HepG2 (cell line): ENCODE results near the gene GNMT. TPM values are rescaled to one million over a fixed set of nuclear protein-coding genes. Genes with fewer than 3 reads are reported as not detected.

Experiments
- ATAC-seq: fragments of 200-7000 bp; cut with Tn5 transposase; 3 replicates; pipeline ENCODE4 v1.9.1; 2020; ENCODE audit warnings: mild to moderate bottlenecking, moderate library complexity
- BruUV-seq: library from RNA; stranded (reverse); fragments of 400-500 nt; replicated peaks from 2 replicates; lab custom pipeline; 2021; lab: Mats Ljungman, UMichigan
- CTCF ChIA-PET: fragments of 300-600 bp; formaldehyde crosslinking; extraction: SDS; loops from one replicate; lab custom pipeline; 2021; ENCODE audit warnings: low total read pairs, inconsistent platforms, low intra/inter-chr PET ratio; lab: Yijun Ruan, JAX
- POLR2A ChIA-PET: fragments of 350-600 bp; sonication (Branson Sonifier 250); formaldehyde crosslinking; loops from one replicate; lab custom pipeline; 2020; ENCODE audit warnings: antibody characterized with exemption, inconsistent platforms; lab: Yijun Ruan, JAX
- DNase-seq: peaks from one replicate; pipeline ENCODE4 v3.0.0-alpha.2; 2015; ENCODE audit warnings: low spot score
- FAIRE-seq: peaks from 3 replicates; lab custom pipeline; 2011; peaks lifted over from hg19 to GRCh38; lab: Jason Lieb, UNC
- H2AFZ ChIP-seq: one replicate; pipeline ENCODE4 v1.6.1; 2011; ENCODE audit warnings: low read length, inconsistent platforms
- H3K27ac ChIP-seq: fragments of 300-600 bp; 3 replicates; pipeline ENCODE4 v1.8.0; 2011; ENCODE audit warnings: mixed run types, mild to moderate bottlenecking, mixed read lengths, low read length, inconsistent platforms; ENCODE audit not compliant: insufficient read depth; ENCODE audit errors: extremely low read length
- H3K27me3 ChIP-seq, 2 experiments: fragments of 200-600 bp in 1 of 2; 2 replicates in 1 of 2; 3 replicates in 1 of 2; pipeline versions ENCODE4 v1.6.0 to v1.8.0; 2011; ENCODE audit warnings: low read length in 2 of 2, mild to moderate bottlenecking in 2 of 2, moderate library complexity in 2 of 2, inconsistent platforms in 1 of 2; ENCODE audit not compliant: insufficient read depth in 2 of 2, control insufficient read depth in 1 of 2
- H3K36me3 ChIP-seq, 2 experiments: fragments of 200-600 bp in 1 of 2; replicated peaks in 1 of 2; 2 replicates in 1 of 2; 3 replicates in 1 of 2; pipeline versions ENCODE4 v1.5.1 to v1.8.0; 2011; ENCODE audit warnings: low read length in 2 of 2, inconsistent platforms in 1 of 2; ENCODE audit not compliant: insufficient read depth in 2 of 2, control insufficient read depth in 1 of 2
- H3K4me1 ChIP-seq: 2 replicates; pipeline ENCODE4 v1.5.1; 2012; ENCODE audit warnings: low read length, inconsistent platforms; ENCODE audit not compliant: insufficient read depth
- H3K4me2 ChIP-seq: 2 replicates; pipeline ENCODE4 v1.6.0; 2011; ENCODE audit warnings: low read depth, low read length, inconsistent platforms
- H3K4me3 ChIP-seq, 3 experiments: fragments of 200-600 bp in 1 of 3; sonication (generic), shearing (Covaris generic) in 1 of 3; replicated peaks in 1 of 3; 2 replicates each; pipeline ENCODE4 v1.5.1; 2011 to 2016; ENCODE audit warnings: low read length in 3 of 3, inconsistent platforms in 2 of 3, low read depth in 2 of 3, mild to moderate bottlenecking in 2 of 3, control low read depth in 1 of 3, mixed read lengths in 1 of 3; ENCODE audit not compliant: insufficient read depth in 1 of 3
- H3K79me2 ChIP-seq: one replicate; pipeline ENCODE4 v1.6.1; 2011; ENCODE audit warnings: low read length, inconsistent platforms; ENCODE audit not compliant: insufficient read depth
- H3K9ac ChIP-seq: 2 replicates; pipeline ENCODE4 v1.6.0; 2011; ENCODE audit warnings: mild to moderate bottlenecking, low read depth, low read length, inconsistent platforms; ENCODE audit not compliant: insufficient read depth
- H3K9me3 ChIP-seq: 2 replicates; pipeline ENCODE4 v1.5.1; 2012; ENCODE audit warnings: mild to moderate bottlenecking, low read length
- H4K20me1 ChIP-seq: 2 replicates; pipeline ENCODE4 v1.6.0; 2011; ENCODE audit warnings: inconsistent platforms, mild to moderate bottlenecking, low read length, moderate library complexity; ENCODE audit not compliant: insufficient read depth
- ARNT2 ChIP-seq: sonication (generic); formaldehyde crosslinking; IDR thresholded peaks from 2 replicates; pipeline ENCODE4 v1.8.0; 2022; ENCODE audit warnings: mild to moderate bottlenecking, low read depth, missing genetic modification reagents, moderate library complexity
- DPF2 ChIP-seq: sonication (generic); formaldehyde crosslinking; IDR thresholded peaks from 2 replicates; pipeline ENCODE4 v1.4.0; 2020; ENCODE audit warnings: mild to moderate bottlenecking, low read depth, missing genetic modification reagents, borderline replicate concordance
- ELF4 ChIP-seq: sonication (generic); formaldehyde crosslinking; IDR thresholded peaks from 2 replicates; pipeline ENCODE4 v1.5.0; 2020; ENCODE audit warnings: missing genetic modification reagents, mild to moderate bottlenecking, moderate library complexity, borderline replicate concordance
- FOXM1 ChIP-seq: sonication (generic); formaldehyde crosslinking; IDR thresholded peaks from 2 replicates; pipeline ENCODE4 v1.5.0; 2020; ENCODE audit warnings: missing genetic modification reagents
- HMG20A ChIP-seq: IDR thresholded peaks from 2 replicates; pipeline ENCODE4 v1.6.1; 2016; ENCODE audit warnings: borderline replicate concordance
- MAFK ChIP-seq, 2 experiments: IDR thresholded peaks in 1 of 2; conservative IDR thresholded peaks in 1 of 2; 2 replicates each; pipeline ENCODE4 v1.6.1; 2011; ENCODE audit warnings: improper control_type of control experiment in 2 of 2, low read length in 2 of 2
- NBN ChIP-seq: fragments of 450-650 bp; conservative IDR thresholded peaks from 2 replicates; pipeline ENCODE4 v1.6.1; 2017
- NCOA5 ChIP-seq: sonication (generic); formaldehyde crosslinking; IDR thresholded peaks from 2 replicates; pipeline ENCODE4 v1.4.0; 2020; ENCODE audit warnings: missing genetic modification reagents
- SP140L ChIP-seq: sonication (generic); formaldehyde crosslinking; IDR thresholded peaks from 2 replicates; pipeline ENCODE4 v1.4.0; 2020; ENCODE audit warnings: missing genetic modification reagents, borderline replicate concordance
- TARDBP ChIP-seq: sonication (generic); formaldehyde crosslinking; IDR thresholded peaks from 2 replicates; pipeline ENCODE4 v1.8.0; 2022; ENCODE audit warnings: mild to moderate bottlenecking, missing genetic modification reagents
- THYN1 ChIP-seq: sonication (generic); formaldehyde crosslinking; IDR thresholded peaks from 2 replicates; pipeline ENCODE4 v1.8.1; 2023; ENCODE audit warnings: low read depth, mild to moderate bottlenecking, moderate library complexity, missing genetic modification reagents, borderline replicate concordance
- ZMYM4 ChIP-seq: sonication (generic); formaldehyde crosslinking; IDR thresholded peaks from 2 replicates; pipeline ENCODE4 v1.8.1; 2023; ENCODE audit warnings: mild to moderate bottlenecking, missing genetic modification reagents
- ZNF253 ChIP-seq: sonication (generic); formaldehyde crosslinking; IDR thresholded peaks from 2 replicates; pipeline ENCODE4 v1.8.0; 2022; ENCODE audit warnings: mild to moderate bottlenecking, missing genetic modification reagents, borderline replicate concordance
- ZNF382 ChIP-seq: sonication (generic); formaldehyde crosslinking; IDR thresholded peaks from 2 replicates; pipeline ENCODE4 v1.5.0; 2020; ENCODE audit warnings: missing genetic modification reagents, mild to moderate bottlenecking, borderline replicate concordance
- ZNF546 ChIP-seq: sonication (generic); formaldehyde crosslinking; conservative IDR thresholded peaks from 2 replicates; pipeline ENCODE4 v1.8.1; 2023; ENCODE audit warnings: mild to moderate bottlenecking, missing genetic modification reagents
- ZNF713 ChIP-seq: sonication (generic); formaldehyde crosslinking; IDR thresholded peaks from 2 replicates; pipeline ENCODE4 v1.4.0; 2020; ENCODE audit warnings: mild to moderate bottlenecking, missing genetic modification reagents
- WGBS: methylation state at CpG from one replicate; pipeline ENCODE4 v1.1.6; 2017; ENCODE audit warnings: low lambda C conversion rate; 5-methylcytosine and 5-hydroxymethylcytosine counted together
- in situ Hi-C: cut with HindIII; loops from 2 replicates; pipeline ENCODE4 v1.10.0; 2017; ENCODE audit warnings: low pct_unique_long_range_greater_than_20kb; ENCODE audit not compliant: extremely low pct_ligation_motif_present
- intact Hi-C: fragments of 100-400 bp; cut with micrococcal nuclease; formaldehyde crosslinking; loops from one replicate; pipeline ENCODE4 v1.10.0; 2022; ENCODE audit not compliant: unreplicated experiment
- polyA plus RNA-seq, 8 experiments: library from polyadenylated mRNA; depleted of rRNA in 3 of 8; stranded (reverse) in 7 of 8; unstranded in 1 of 8; fragments of >200 nt; fragmentation: Illumina TruSeq in 4 of 8; extraction: Trizol in 4 of 8; gene quantifications; 2 replicates each; pipeline versions ENCODE4 v1.2.1 to v1.2.3, GENCODE V29; 2011 to 2016; ENCODE audit warnings: low read depth in 4 of 8, missing spikeins in 1 of 8, mixed read lengths in 1 of 8; ENCODE audit not compliant: insufficient read depth in 1 of 8
- total RNA-seq, 5 experiments: library from RNA; depleted of rRNA; stranded (reverse); fragments of >200 nt; fragmentation: Illumina TruSeq; extraction: Trizol; gene quantifications; 2 replicates each; pipeline ENCODE4 v1.2.3, GENCODE V29; 2016; ENCODE audit warnings: low read depth in 1 of 5
- TF ChIP-seq, protein P1 (sequence below): sonication (generic); formaldehyde crosslinking; IDR thresholded peaks from 2 replicates; pipeline ENCODE4 v1.4.0; 2020; ENCODE audit warnings: missing genetic modification reagents

GNMT gene
- total and polyA plus RNA-seq, 2 of the 13 experiments (the other 11 are each of a cell fraction or from before 2014, with no cell fraction given) = 2.8 to 7.0 TPM

DNA sequence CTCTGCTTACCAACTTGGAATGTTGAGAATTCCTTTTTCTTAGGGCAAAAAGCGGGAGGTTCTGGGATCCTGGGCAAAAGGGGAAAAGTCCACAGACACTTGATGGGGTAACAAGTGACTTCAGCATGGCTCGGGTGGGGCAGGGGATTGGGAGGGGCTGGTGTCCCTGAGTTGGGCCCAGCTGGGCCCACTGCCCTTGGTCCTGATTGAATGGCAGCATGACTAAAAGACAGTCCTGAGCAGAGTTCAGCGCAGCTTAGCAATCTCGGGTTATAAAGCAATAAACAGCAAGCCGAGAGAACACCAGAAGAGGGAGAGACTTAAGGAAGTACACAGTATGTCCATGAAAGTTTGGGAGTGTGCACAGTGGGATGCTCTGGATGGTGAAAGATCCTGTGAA, 29.4 kb downstream of the GNMT start:
- no peak for DNase-seq
- no TSS peak for BruUV-seq
- Histone ChIP-seq H3K4me1 (peaks cover 27% of the 10 kb centered on the region), H4K20me1 (no peaks in the 10 kb centered on the region)
- TF ChIP-seq MAFK (conservative IDR thresholded peaks at IDR 0.05 in 1 of 2, IDR thresholded peaks at IDR 0.05 in 1 of 2; ENCODE audit: low read length in 2 of 2) = no peak
- TF ChIP-seq ZMYM4 (CRISPR knock-in tag) = no peak
- no peak for TF ChIP-seq ZNF546 (CRISPR knock-in tag)
- no peak for TF ChIP-seq NBN
- no peak for TF ChIP-seq ARNT2
- TF ChIP-seq ZNF713 (CRISPR knock-in tag) = no peak
- TF ChIP-seq TARDBP = no peak
- no peak for TF ChIP-seq ZNF253 (CRISPR knock-in tag)
- TF ChIP-seq NCOA5 = no peak
- no peak for TF ChIP-seq DPF2 (CRISPR knock-in tag)
- no peak for TF ChIP-seq FOXM1 (CRISPR knock-in tag)
- TF ChIP-seq, all 625 proteins: peak for 0
- Histone ChIP-seq H3K27me3 (no peaks in the 10 kb centered on the region), H3K9ac (no peak overlapping the region), H3K79me2 (peaks cover 22% of the 10 kb centered on the region), H2AFZ (no peak overlapping the region), H3K9me3 (no peaks in the 10 kb centered on the region), H3K27ac (no peak overlapping the region), H3K4me3 (no peak overlapping the region), H3K36me3 (peaks cover 9 to 27% of the 10 kb centered on the region in 2 experiments), H3K4me2 (no peak overlapping the region)
- WGBS = 95% methylated on average over 5 of the region's 5 CpGs
- in situ Hi-C loops (no loop called here), intact Hi-C loops (no loop called here)
- FAIRE-seq = no peak
- ATAC-seq = no peak
- ChIA-PET POLR2A (no interaction called here), CTCF (no interaction called here)

DNA sequence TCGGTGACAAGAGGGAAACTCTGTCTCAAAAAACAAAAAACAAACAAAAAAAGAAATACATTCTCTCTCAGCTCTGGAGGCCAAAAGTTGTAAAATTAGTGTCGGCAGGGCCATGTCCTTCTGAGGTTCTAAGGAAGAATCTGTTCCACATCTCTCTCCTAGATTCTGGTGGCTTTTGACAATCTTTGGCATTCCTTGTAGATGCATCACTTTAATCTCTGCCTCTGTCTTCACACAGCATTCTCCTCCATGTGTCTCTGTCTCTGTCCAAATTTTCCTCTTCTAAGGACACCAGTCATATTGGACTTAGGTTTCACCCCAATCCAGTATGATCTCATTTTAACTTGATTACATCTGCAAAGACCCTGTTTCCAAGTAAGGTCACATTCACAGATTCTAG, 32.9 kb downstream of the GNMT start:
- H4K20me1 ChIP-seq = no peaks in the 10 kb centered on the region
- no peak for FAIRE-seq
- H3K79me2 ChIP-seq = peaks cover 2% of the 10 kb centered on the region
- no peaks in the 10 kb centered on the region for H3K4me1 ChIP-seq
- H3K9me3 ChIP-seq = no peaks in the 10 kb centered on the region
- ATAC-seq = no peak
- ChIA-PET POLR2A (no interaction called here), CTCF (no interaction called here)
- 98% methylated on average over 2 of the region's 2 CpGs for WGBS
- no peak for DNase-seq
- no peak overlapping the region for H3K27ac ChIP-seq
- H3K4me3 ChIP-seq = no peak overlapping the region
- H2AFZ ChIP-seq = no peak overlapping the region
- no peak overlapping the region for H3K4me2 ChIP-seq
- peaks cover 11 to 30% of the 10 kb centered on the region in 2 experiments for H3K36me3 ChIP-seq
- H3K9ac ChIP-seq = no peak overlapping the region
- intact Hi-C loops = no loop called here
- in situ Hi-C loops = no loop called here
- no TSS peak for BruUV-seq
- no peaks in the 10 kb centered on the region for H3K27me3 ChIP-seq
- TF ChIP-seq ELF4 (CRISPR knock-in tag) = no peak
- no peak for TF ChIP-seq HMG20A (CRISPR knock-in tag)
- TF ChIP-seq THYN1 (CRISPR knock-in tag) = no peak
- no peak for TF ChIP-seq ZNF382 (CRISPR knock-in tag)
- no peak for TF ChIP-seq SP140L
- TF ChIP-seq, protein P1, sequence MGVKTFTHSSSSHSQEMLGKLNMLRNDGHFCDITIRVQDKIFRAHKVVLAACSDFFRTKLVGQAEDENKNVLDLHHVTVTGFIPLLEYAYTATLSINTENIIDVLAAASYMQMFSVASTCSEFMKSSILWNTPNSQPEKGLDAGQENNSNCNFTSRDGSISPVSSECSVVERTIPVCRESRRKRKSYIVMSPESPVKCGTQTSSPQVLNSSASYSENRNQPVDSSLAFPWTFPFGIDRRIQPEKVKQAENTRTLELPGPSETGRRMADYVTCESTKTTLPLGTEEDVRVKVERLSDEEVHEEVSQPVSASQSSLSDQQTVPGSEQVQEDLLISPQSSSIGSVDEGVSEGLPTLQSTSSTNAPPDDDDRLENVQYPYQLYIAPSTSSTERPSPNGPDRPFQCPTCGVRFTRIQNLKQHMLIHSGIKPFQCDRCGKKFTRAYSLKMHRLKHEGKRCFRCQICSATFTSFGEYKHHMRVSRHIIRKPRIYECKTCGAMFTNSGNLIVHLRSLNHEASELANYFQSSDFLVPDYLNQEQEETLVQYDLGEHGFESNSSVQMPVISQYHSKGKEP (CRISPR knock-in tag) = no peak
